CD14-positive monocyte (primary cell): ENCODE data around the gene FARP1. TPM values are rescaled to one million over a fixed set of nuclear protein-coding genes. Genes with fewer than 3 reads are reported as not detected.

Experiments
- DNase-seq, 3 donors: peaks; one replicate each; pipeline ENCODE4 v3.0.0-alpha.2; 2011 to 2022
- H2AFZ ChIP-seq: 2 replicates; pipeline ENCODE4 v1.6.0; 2012; ENCODE audit warnings: mild to moderate bottlenecking, low read depth, low read length, inconsistent platforms; ENCODE audit not compliant: insufficient read depth, poor library complexity, severe bottlenecking
- H3K27ac ChIP-seq, 2 donors: 1 replicate in 1 of 2; 2 replicates in 1 of 2; pipeline ENCODE4 v1.5.1; 2012 to 2013; ENCODE audit warnings: low read length in 2 of 2, control low read depth in 1 of 2, inconsistent platforms in 1 of 2, low read depth in 1 of 2, mild to moderate bottlenecking in 1 of 2
- H3K27me3 ChIP-seq, 2 donors: one replicate each; pipeline versions ENCODE4 v1.6.0 to v1.6.1; 2011 to 2013; ENCODE audit warnings: low read length in 2 of 2; ENCODE audit not compliant: control insufficient read depth in 2 of 2, insufficient read depth in 2 of 2
- H3K36me3 ChIP-seq, 2 donors: replicated peaks in 1 of 2; 1 replicate in 1 of 2; 2 replicates in 1 of 2; pipeline versions ENCODE4 v1.5.1 to v1.6.1; 2012 to 2013; ENCODE audit warnings: low read length in 2 of 2, control low read depth in 1 of 2, inconsistent platforms in 1 of 2, mild to moderate bottlenecking in 1 of 2; ENCODE audit not compliant: insufficient read depth in 2 of 2, control insufficient read depth in 1 of 2
- H3K4me1 ChIP-seq, 2 donors: 1 replicate in 1 of 2; 2 replicates in 1 of 2; pipeline versions ENCODE4 v1.5.1 to v1.6.1; 2012 to 2013; ENCODE audit warnings: low read length in 2 of 2, control low read depth in 1 of 2, inconsistent platforms in 1 of 2, mild to moderate bottlenecking in 1 of 2, moderate library complexity in 1 of 2; ENCODE audit not compliant: insufficient read depth in 2 of 2, control insufficient read depth in 1 of 2
- H3K4me2 ChIP-seq: replicated peaks from 2 replicates; pipeline ENCODE3; 2012; ENCODE audit warnings: low read length, moderate library complexity, mild to moderate bottlenecking; ENCODE audit not compliant: poor library complexity, severe bottlenecking; ENCODE audit errors: extremely low read depth
- H3K4me3 ChIP-seq, 3 experiments: fragments of 200-600 bp in 1 of 3; sonication (generic) in 1 of 3; replicated peaks in 1 of 3; 1 replicate in 2 of 3; 2 replicates in 1 of 3; pipeline ENCODE4 v1.5.1; 2011 to 2013; ENCODE audit warnings: low read length in 3 of 3, mild to moderate bottlenecking in 3 of 3, control low read depth in 2 of 3, low read depth in 2 of 3, inconsistent platforms in 1 of 3, moderate library complexity in 1 of 3
- H3K79me2 ChIP-seq: 2 replicates; pipeline ENCODE4 v1.6.0; 2012; ENCODE audit warnings: mild to moderate bottlenecking, control low read depth, inconsistent platforms, low read length, moderate library complexity; ENCODE audit not compliant: insufficient read depth
- H3K9ac ChIP-seq: 2 replicates; pipeline ENCODE4 v1.6.0; 2017; ENCODE audit warnings: low read length, mild to moderate bottlenecking; ENCODE audit not compliant: insufficient read depth, poor library complexity, severe bottlenecking
- H3K9me3 ChIP-seq, 2 donors: replicated peaks in 1 of 2; 1 replicate in 1 of 2; 2 replicates in 1 of 2; pipeline versions ENCODE4 v1.5.1 to v1.6.1; 2012 to 2013; ENCODE audit warnings: low read length in 2 of 2, control low read depth in 1 of 2; ENCODE audit not compliant: control insufficient read depth in 1 of 2, insufficient read depth in 1 of 2
- H4K20me1 ChIP-seq: 2 replicates; pipeline ENCODE4 v1.6.0; 2012; ENCODE audit warnings: mild to moderate bottlenecking, low read length, control low read depth, moderate library complexity; ENCODE audit not compliant: insufficient read depth
- H3K27ac Mint-ChIP-seq, 7 donors: one replicate each; pipeline ENCODE4 v1.8.0; 2020; ENCODE audit warnings: mild to moderate bottlenecking in 7 of 7, mixed read lengths in 7 of 7, moderate library complexity in 6 of 7, inconsistent platforms in 2 of 7
- H3K27me3 Mint-ChIP-seq, 3 donors: one replicate each; pipeline ENCODE4 v1.8.0; 2021 to 2022; ENCODE audit warnings: low read depth in 3 of 3, mild to moderate bottlenecking in 3 of 3, mixed read lengths in 3 of 3, moderate library complexity in 3 of 3, inconsistent platforms in 1 of 3
- H3K36me3 Mint-ChIP-seq, 2 donors: one replicate each; pipeline ENCODE4 v1.8.0; 2020; ENCODE audit warnings: mixed read lengths in 2 of 2, inconsistent platforms in 1 of 2, mild to moderate bottlenecking in 1 of 2
- H3K4me1 Mint-ChIP-seq: one replicate; pipeline ENCODE4 v1.8.0; 2020; ENCODE audit warnings: mild to moderate bottlenecking, mixed read lengths
- H3K4me3 Mint-ChIP-seq, 2 donors: one replicate each; pipeline ENCODE4 v1.8.0; 2020; ENCODE audit warnings: mild to moderate bottlenecking in 2 of 2, mixed read lengths in 2 of 2, moderate library complexity in 1 of 2
- H3K9me3 Mint-ChIP-seq, 7 donors: one replicate each; pipeline ENCODE4 v1.8.0; 2020 to 2022; ENCODE audit warnings: mixed read lengths in 7 of 7, mild to moderate bottlenecking in 6 of 7, moderate library complexity in 6 of 7, inconsistent platforms in 2 of 7
- WGBS: methylation state at CpG from one replicate; pipeline ENCODE4 v1.1.5; 2013; ENCODE audit warnings: missing lambda C conversion rate; ENCODE audit not compliant: insufficient coverage; 5-methylcytosine and 5-hydroxymethylcytosine counted together
- intact Hi-C, 2 donors: fragments of 100-400 bp; cut with micrococcal nuclease; formaldehyde crosslinking; loops; one replicate each; pipeline versions ENCODE4 v1.15.0 to v1.15.1; 2023
- polyA plus RNA-seq, 3 donors: library from polyadenylated mRNA; depleted of rRNA in 1 of 3; unstranded in 2 of 3; stranded (reverse) in 1 of 3; fragments of 300-500 nt in 2 of 3; fragments of >200 nt in 1 of 3; fragmentation: Illumina TruSeq in 2 of 3; gene quantifications; 1 replicate in 2 of 3; 2 replicates in 1 of 3; pipeline ENCODE4 v1.2.3, GENCODE V29; 2012 to 2021
- TF ChIP-seq, protein P1 (sequence below): fragments of 200-600 bp; IDR thresholded peaks from one replicate; pipeline ENCODE4 v1.8.0; 2022; ENCODE audit warnings: antibody characterized with exemption, mild to moderate bottlenecking

The FARP1 gene
- polyA plus RNA-seq, 3 donors, result 0.01 to 0.16 (median 0.12) TPM

DNA sequence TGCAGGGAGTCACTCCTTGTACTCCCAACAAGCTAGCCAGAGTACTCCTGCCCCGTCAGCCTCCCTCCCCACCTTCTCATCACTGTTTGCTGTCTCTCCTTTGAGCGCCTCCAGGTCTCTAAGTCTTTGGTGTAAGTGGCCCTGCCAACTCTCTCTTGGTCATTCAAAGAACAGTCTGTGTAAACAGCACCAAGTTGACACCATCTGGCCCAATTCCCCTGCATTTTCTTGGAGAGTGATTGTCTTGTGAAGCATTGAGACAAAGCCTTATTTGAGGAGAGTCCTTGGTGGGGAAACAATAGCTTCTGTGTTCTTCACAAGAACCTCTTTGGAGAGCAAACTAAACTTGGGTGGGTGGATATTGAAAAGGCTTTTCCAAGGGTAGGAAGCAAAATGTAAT is 148.8 kb downstream of the FARP1 start:
- TF ChIP-seq, protein P1, sequence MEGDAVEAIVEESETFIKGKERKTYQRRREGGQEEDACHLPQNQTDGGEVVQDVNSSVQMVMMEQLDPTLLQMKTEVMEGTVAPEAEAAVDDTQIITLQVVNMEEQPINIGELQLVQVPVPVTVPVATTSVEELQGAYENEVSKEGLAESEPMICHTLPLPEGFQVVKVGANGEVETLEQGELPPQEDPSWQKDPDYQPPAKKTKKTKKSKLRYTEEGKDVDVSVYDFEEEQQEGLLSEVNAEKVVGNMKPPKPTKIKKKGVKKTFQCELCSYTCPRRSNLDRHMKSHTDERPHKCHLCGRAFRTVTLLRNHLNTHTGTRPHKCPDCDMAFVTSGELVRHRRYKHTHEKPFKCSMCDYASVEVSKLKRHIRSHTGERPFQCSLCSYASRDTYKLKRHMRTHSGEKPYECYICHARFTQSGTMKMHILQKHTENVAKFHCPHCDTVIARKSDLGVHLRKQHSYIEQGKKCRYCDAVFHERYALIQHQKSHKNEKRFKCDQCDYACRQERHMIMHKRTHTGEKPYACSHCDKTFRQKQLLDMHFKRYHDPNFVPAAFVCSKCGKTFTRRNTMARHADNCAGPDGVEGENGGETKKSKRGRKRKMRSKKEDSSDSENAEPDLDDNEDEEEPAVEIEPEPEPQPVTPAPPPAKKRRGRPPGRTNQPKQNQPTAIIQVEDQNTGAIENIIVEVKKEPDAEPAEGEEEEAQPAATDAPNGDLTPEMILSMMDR, result no peak
- peaks cover 0 to 1% (median 0%) of the 10 kb centered on the region in 3 donors for H3K27me3 Mint-ChIP-seq
- WGBS, result 93% methylated on average over 2 of the region's 2 CpGs

DNA sequence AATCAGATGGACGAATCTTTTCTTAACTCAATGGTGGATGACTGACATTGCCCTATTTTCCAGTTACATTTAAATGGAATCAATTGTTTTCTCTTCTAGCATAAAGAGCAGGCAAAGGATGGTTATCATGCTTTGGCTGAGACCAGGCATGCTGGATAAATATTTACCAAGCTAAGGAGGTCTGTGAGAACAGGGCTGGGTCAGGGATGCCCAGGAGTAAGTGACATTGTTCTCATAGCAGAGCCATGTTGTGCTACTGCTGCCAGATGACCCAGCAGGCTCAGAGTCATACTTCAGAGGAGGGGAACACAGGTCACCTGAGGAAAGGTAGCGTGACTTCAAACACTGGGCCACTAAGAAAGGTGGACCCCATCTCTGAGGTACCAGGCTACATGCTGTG is 150.2 kb downstream of the FARP1 start:
- Histone ChIP-seq H2AFZ (no peak overlapping the region), H3K9ac (no peak overlapping the region), H3K4me2 (no peak overlapping the region), H3K4me1 (no peaks in the 10 kb centered on the region), H3K4me3 (no peak overlapping the region), H3K9me3 (no peaks in the 10 kb centered on the region), H4K20me1 (no peaks in the 10 kb centered on the region), H3K79me2 (no peaks in the 10 kb centered on the region), H3K36me3 (no peaks in the 10 kb centered on the region), H3K27ac (no peak overlapping the region), H3K27me3 (no peaks in the 10 kb centered on the region)
- Mint-ChIP-seq H3K27ac (no peak overlapping the region), H3K4me3 (no peak overlapping the region), H3K4me1 (no peaks in the 10 kb centered on the region), H3K27me3 (peaks cover 0 to 1% (median 0%) of the 10 kb centered on the region in 3 donors), H3K36me3 (no peaks in the 10 kb centered on the region), H3K9me3 (peaks cover 0 to 4% (median 2%) of the 10 kb centered on the region in 7 donors)
- intact Hi-C loops, result no loop called here
- TF ChIP-seq, protein P1, result no peak
- no peak for DNase-seq
- 100% methylated on average over 1 of the region's 2 CpGs for WGBS

More for the DNA sequence above, 148.8 kb downstream of the FARP1 start:
- no peak for DNase-seq
- H3K4me1 ChIP-seq, result no peaks in the 10 kb centered on the region
- Mint-ChIP-seq H3K9me3 (peaks cover 0 to 5% (median 2%) of the 10 kb centered on the region in 7 donors), H3K4me1 (no peaks in the 10 kb centered on the region), H3K36me3 (no peaks in the 10 kb centered on the region), H3K27ac (no peak overlapping the region), H3K4me3 (no peak overlapping the region)
- H3K9ac ChIP-seq, result no peak overlapping the region
- no peak overlapping the region for H2AFZ ChIP-seq
- no peaks in the 10 kb centered on the region for H3K27me3 ChIP-seq
- no peak overlapping the region for H3K27ac ChIP-seq
- H3K9me3 ChIP-seq, result no peaks in the 10 kb centered on the region
- no peak overlapping the region for H3K4me3 ChIP-seq
- no peaks in the 10 kb centered on the region for H3K36me3 ChIP-seq
- H4K20me1 ChIP-seq, result no peaks in the 10 kb centered on the region
- H3K79me2 ChIP-seq, result no peaks in the 10 kb centered on the region
- no peak overlapping the region for H3K4me2 ChIP-seq
- intact Hi-C loops, result no loop called here
